ENCODE measurements around the gene MLST8.
"Not testable (repeated sequence)": the region's sequence is repeated elsewhere in the genome, so short reads cannot be mapped to it uniquely, and the experiment has no call there.

Gene MLST8

DNA sequence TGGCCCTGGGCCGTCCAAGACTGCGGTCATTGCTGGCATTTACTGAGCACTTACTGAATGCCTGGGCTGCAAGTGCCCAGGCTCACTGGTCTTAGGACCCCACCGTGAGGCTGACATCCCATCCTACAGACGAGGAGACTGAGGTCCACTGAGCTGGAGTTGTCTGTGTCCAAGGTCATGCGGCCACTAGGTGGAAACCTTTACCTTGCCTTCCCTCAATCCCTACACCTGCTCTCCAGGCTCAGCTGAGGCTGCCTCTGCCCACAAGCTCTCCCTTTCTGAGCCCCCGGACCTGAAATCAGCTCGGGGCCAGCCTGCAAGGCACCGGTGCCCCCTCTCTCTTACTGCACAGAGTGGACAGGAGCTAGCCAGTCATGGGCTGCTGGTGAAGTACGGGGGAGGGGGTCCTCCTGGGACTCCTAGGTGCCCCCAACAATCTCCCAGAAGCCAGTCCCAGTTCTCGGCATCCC is 10.4 kb upstream of the MLST8 start:
- peaks cover 2% of the 10 kb centered on the region for H3K4me1 ChIP-seq (ENCODE audit: control insufficient read depth, low read depth, low read length)
- no peak overlapping the region for H3K27ac ChIP-seq (ENCODE audit: low read length)
- H3K9ac ChIP-seq (ENCODE audit: low read length) = no peak overlapping the region
- peak overlapping the region; percentile 58 for H3K4me3 ChIP-seq (ENCODE audit: low read length)
- H3K9me3 ChIP-seq (ENCODE audit: control insufficient read depth, low read depth, low read length) = no peaks in the 10 kb centered on the region
- H3K36me3 ChIP-seq (ENCODE audit: control insufficient read depth, low read depth, low read length) = no peaks in the 10 kb centered on the region
- peaks cover 41% of the 10 kb centered on the region for H3K27me3 ChIP-seq (ENCODE audit: control insufficient read depth, insufficient read depth, low read length)

DNA sequence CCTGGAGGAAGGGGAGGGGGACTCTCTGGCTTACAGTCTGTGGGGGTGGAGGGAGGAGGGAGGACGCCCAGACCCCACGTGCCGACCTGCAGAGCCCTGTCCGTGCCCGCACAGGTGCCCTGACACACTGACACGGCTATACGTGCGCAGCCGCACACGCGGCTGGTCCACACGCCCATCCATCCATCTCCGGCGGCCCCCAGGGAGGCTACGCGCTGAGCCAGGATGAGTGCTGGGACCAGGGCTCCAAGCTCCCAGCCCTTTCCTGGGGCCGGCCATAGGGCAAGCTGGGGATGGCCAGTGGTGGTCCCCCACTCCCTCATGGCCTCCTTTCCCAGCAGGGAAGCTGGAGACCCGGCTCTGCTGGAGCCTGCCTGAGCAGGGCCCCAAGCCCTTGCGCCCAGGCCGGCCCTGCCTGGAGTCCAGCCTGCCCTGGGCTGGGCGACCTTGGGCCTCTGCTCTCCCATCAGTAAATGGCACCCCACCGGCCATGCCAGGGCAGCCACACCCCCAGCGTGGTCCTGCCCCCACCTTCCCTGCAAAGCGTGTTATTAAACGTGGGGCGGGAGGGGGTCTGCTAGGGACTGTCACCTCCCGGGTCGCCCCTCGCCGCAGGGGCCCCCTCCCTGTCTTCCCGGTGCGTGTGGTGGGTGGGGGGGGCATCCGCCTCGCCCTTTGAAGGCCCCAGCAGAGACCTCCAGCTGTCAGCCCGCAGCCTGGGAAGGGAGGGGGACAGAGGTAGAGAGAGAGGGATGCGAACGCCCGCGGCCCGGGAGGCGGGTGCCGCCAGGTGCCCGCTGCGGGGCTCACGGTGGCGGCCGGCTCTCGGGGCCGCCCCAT is 9.7 kb upstream of the MLST8 start:
- Histone ChIP-seq H3K9ac (ENCODE audit: low read length) (no peak overlapping the region), H3K27ac (ENCODE audit: low read length) (no peak overlapping the region), H3K27me3 (ENCODE audit: control insufficient read depth, insufficient read depth, low read length) (peaks cover 42% of the 10 kb centered on the region), H3K9me3 (ENCODE audit: control insufficient read depth, low read depth, low read length) (no peaks in the 10 kb centered on the region), H3K36me3 (ENCODE audit: control insufficient read depth, low read depth, low read length) (no peaks in the 10 kb centered on the region), H3K4me1 (ENCODE audit: control insufficient read depth, low read depth, low read length) (peaks cover 2% of the 10 kb centered on the region), H3K4me3 (ENCODE audit: low read length) (peak overlapping the region; percentile 58)

- no peak within 1 kb of the TSS for H3K27ac ChIP-seq (ENCODE audit: low read length)
- no peak within 1 kb of the TSS for H3K9ac ChIP-seq (ENCODE audit: low read length)
- no peaks in the 10 kb centered on the region for H3K36me3 ChIP-seq (ENCODE audit: control insufficient read depth, low read depth, low read length)
- H3K4me1 ChIP-seq (ENCODE audit: control insufficient read depth, low read depth, low read length) = peaks cover 2% of the 10 kb centered on the region
- H3K9me3 ChIP-seq (ENCODE audit: control insufficient read depth, low read depth, low read length) = no peaks in the 10 kb centered on the region
- H3K4me3 ChIP-seq (ENCODE audit: low read length) = peak within 1 kb of the TSS; percentile 58
- H3K27me3 ChIP-seq (ENCODE audit: control insufficient read depth, insufficient read depth, low read length) = peaks cover 42% of the 10 kb centered on the region
These were observed 8.9 kb upstream of the MLST8 start, which contains the start of gene CASKIN1 for GRCh38 chr16:2196162-2196980. Gene CASKIN1 (minus strand): TSS chr16:2196605. CDS start chr16:2196432, 173 bp downstream.

DNA sequence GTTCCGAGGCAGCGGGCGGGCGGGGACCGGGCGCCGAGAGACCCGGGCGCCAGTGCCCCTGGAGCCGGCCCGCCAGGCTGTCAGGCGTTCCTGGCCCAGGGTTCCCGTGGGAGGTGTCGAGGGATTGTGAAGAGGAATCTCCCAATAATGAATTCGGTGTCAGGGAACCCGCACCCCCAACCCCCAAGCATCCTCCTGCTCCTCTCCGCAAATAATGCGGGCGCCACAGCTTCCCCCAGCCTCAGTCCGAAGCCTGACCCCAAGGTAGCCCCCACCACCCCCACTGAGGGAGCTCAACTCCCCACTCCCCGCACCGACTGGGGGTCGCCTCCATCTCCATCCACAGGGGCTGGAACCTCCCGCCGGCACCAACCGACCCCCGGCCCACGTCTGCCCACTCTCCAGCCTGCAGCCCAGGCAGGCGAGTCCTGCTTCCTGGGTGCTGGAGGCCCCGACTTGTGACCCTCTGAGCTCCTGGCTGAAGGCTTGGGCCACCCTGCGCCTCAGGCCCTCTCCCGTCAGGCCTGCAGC is 8.2 kb upstream of the MLST8 start:
- H3K9me3 ChIP-seq (ENCODE audit: control insufficient read depth, low read depth, low read length) = no peaks in the 10 kb centered on the region
- H3K27me3 ChIP-seq (ENCODE audit: control insufficient read depth, insufficient read depth, low read length) = peaks cover 42% of the 10 kb centered on the region
- peaks cover 2% of the 10 kb centered on the region for H3K4me1 ChIP-seq (ENCODE audit: control insufficient read depth, low read depth, low read length)
- H3K27ac ChIP-seq (ENCODE audit: low read length) = no peak overlapping the region
- no peak overlapping the region for H3K9ac ChIP-seq (ENCODE audit: low read length)
- H3K36me3 ChIP-seq (ENCODE audit: control insufficient read depth, low read depth, low read length) = no peaks in the 10 kb centered on the region
- H3K4me3 ChIP-seq (ENCODE audit: low read length) = peak overlapping the region; percentile 30

DNA sequence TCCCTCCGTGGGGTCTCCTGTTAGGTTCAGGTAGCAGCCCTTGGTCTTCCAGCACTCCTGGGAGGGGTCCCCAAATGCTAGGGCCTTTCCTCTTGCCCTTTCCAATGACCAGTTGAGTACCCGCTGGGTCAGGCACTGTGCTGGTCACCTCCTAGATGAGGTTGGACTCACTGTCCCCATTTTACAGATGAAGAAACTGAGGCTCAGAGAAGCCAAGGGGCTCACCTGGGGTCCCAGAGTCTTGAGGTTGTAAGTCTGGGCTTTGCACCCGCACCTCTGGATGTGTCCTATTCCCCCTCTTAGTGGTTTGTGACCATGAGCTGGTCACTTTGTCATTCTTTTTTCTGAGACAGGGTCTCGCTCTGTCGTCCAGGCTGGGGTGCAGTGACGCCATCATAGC is 7.5 kb upstream of the MLST8 start:
- Histone ChIP-seq H3K9me3 (ENCODE audit: control insufficient read depth, low read depth, low read length) (no peaks in the 10 kb centered on the region), H3K4me3 (ENCODE audit: low read length) (no peak overlapping the region), H3K27ac (ENCODE audit: low read length) (no peak overlapping the region), H3K4me1 (ENCODE audit: control insufficient read depth, low read depth, low read length) (peaks cover 2% of the 10 kb centered on the region), H3K27me3 (ENCODE audit: control insufficient read depth, insufficient read depth, low read length) (peaks cover 42% of the 10 kb centered on the region), H3K36me3 (ENCODE audit: control insufficient read depth, low read depth, low read length) (no peaks in the 10 kb centered on the region), H3K9ac (ENCODE audit: low read length) (no peak overlapping the region)

- Histone ChIP-seq H3K36me3 (ENCODE audit: control insufficient read depth, low read depth, low read length) (no peaks in the 10 kb centered on the region), H3K4me3 (ENCODE audit: low read length) (no peak overlapping the region), H3K27ac (ENCODE audit: low read length) (no peak overlapping the region), H3K27me3 (ENCODE audit: control insufficient read depth, insufficient read depth, low read length) (peaks cover 42% of the 10 kb centered on the region), H3K9ac (ENCODE audit: low read length) (no peak overlapping the region), H3K9me3 (ENCODE audit: control insufficient read depth, low read depth, low read length) (no peaks in the 10 kb centered on the region), H3K4me1 (ENCODE audit: control insufficient read depth, low read depth, low read length) (peaks cover 2% of the 10 kb centered on the region)
These were observed 7.0 kb upstream of the MLST8 start for GRCh38 chr16:2198283-2198682.

- peaks cover 42% of the 10 kb centered on the region for H3K27me3 ChIP-seq (ENCODE audit: control insufficient read depth, insufficient read depth, low read length)
These were observed 6.2 kb upstream of the MLST8 start for GRCh38 chr16:2199095-2199494.

DNA sequence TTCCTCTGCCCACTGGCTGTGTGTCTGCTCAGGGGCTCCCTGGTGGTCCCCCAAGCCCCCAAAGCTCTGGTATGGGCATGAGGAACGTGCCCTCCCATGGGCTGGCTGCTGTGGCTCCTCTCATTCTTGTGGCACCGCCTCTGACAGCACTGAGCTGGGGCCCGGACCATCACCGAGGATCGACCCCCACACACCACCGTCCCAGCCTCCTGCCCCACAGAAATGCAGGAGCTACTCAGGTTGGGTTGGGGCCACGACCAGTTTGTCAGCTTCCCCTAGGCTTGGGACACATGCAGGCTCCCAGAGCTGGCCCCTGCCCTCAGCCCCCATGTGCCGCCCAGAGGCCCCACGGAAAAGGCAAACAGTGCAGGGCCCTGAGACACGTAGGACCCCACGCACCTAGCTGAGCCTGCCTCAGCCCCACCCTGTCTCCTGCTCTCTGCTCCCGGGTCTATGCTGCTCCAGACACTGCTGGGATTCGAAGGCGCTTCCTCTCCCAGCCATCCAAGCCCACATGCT is 5.6 kb upstream of the MLST8 start:
- Histone ChIP-seq H3K27me3 (ENCODE audit: control insufficient read depth, insufficient read depth, low read length) (peaks cover 42% of the 10 kb centered on the region), H3K27ac (ENCODE audit: low read length) (no peak overlapping the region), H3K36me3 (ENCODE audit: control insufficient read depth, low read depth, low read length) (no peaks in the 10 kb centered on the region), H3K9ac (ENCODE audit: low read length) (no peak overlapping the region), H3K4me3 (ENCODE audit: low read length) (no peak overlapping the region), H3K4me1 (ENCODE audit: control insufficient read depth, low read depth, low read length) (peaks cover 2% of the 10 kb centered on the region), H3K9me3 (ENCODE audit: control insufficient read depth, low read depth, low read length) (no peaks in the 10 kb centered on the region)

More at GRCh38 chr16:2199095-2199494, 6.2 kb upstream of the MLST8 start:
- no peak overlapping the region for H3K9ac ChIP-seq (ENCODE audit: low read length)
- H3K36me3 ChIP-seq (ENCODE audit: control insufficient read depth, low read depth, low read length) = no peaks in the 10 kb centered on the region
- H3K4me3 ChIP-seq (ENCODE audit: low read length) = no peak overlapping the region
- peaks cover 2% of the 10 kb centered on the region for H3K4me1 ChIP-seq (ENCODE audit: control insufficient read depth, low read depth, low read length)
- H3K9me3 ChIP-seq (ENCODE audit: control insufficient read depth, low read depth, low read length) = no peaks in the 10 kb centered on the region
- H3K27ac ChIP-seq (ENCODE audit: low read length) = no peak overlapping the region

DNA sequence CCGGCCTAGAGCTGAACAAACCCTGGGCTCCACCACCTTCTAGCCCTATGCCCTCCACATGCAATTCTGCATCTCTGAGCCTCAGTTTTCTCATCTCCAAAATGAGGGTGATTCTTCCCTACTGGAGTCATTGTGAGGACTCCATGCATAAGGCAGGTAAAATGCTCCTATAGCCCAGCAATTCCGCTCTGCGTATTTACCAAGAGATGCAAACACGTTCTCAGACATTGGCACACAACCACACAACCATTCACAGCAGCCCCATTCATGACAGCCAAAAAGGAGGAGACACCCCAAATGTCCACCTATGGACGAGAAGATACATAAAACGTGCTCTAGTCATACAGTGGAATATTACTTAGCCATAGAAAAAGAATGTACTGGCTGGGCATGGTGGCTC is 4.9 kb upstream of the MLST8 start:
- H3K27ac ChIP-seq (ENCODE audit: low read length) = no peak overlapping the region
- H3K36me3 ChIP-seq (ENCODE audit: control insufficient read depth, low read depth, low read length) = no peaks in the 10 kb centered on the region
- H3K4me1 ChIP-seq (ENCODE audit: control insufficient read depth, low read depth, low read length) = peaks cover 2% of the 10 kb centered on the region
- H3K27me3 ChIP-seq (ENCODE audit: control insufficient read depth, insufficient read depth, low read length) = peaks cover 37% of the 10 kb centered on the region
- no peak overlapping the region for H3K4me3 ChIP-seq (ENCODE audit: low read length)
- H3K9me3 ChIP-seq (ENCODE audit: control insufficient read depth, low read depth, low read length) = no peaks in the 10 kb centered on the region
- no peak overlapping the region for H3K9ac ChIP-seq (ENCODE audit: low read length)

DNA sequence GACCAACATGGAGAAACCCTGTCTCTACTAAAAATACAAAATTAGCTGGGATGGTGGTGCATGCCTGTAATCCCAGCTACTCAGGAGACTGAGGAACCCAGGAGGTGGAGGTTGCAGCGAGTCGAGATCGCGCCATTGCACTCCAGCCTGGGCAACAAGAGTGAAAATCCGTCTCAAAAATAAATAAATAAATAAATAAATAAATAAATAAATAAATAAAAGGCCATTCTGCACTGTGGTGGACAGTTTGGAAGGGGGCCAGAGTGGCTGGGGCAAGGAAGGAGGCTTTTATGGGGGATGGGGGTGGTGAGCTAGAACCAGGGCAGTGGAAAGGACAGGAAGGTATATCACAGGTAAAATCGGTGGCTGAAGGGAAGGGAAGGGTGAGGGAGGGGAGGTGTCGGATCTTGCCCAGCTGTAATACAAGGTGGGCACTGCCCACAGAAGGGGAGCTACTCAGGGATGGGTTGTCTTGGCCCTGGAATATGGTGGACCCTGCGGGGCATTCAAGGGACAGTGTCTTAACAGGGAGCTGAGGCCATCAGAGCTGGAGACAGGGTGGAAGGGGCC is 2.0 kb upstream of the MLST8 start:
- not testable (repeated sequence) for H3K9me3 ChIP-seq (ENCODE audit: control insufficient read depth, low read depth, low read length); H3K4me1 ChIP-seq (ENCODE audit: control insufficient read depth, low read depth, low read length); H3K27ac ChIP-seq (ENCODE audit: low read length); H3K4me3 ChIP-seq (ENCODE audit: low read length); H3K9ac ChIP-seq (ENCODE audit: low read length)
- peaks cover 17% of the 10 kb centered on the region for H3K27me3 ChIP-seq (ENCODE audit: control insufficient read depth, insufficient read depth, low read length)
- peaks cover 11% of the 10 kb centered on the region for H3K36me3 ChIP-seq (ENCODE audit: control insufficient read depth, low read depth, low read length)

Data from iPS-18a (cell line).